WERI-Rb-1 (cell line): ENCODE measurements around the gene SMARCAL1.
"Not testable (repeated sequence)": the region's sequence is repeated elsewhere in the genome, so short reads cannot be mapped to it uniquely, and the experiment has no call there.

Experiments used
- DNase-seq: peaks from one replicate; pipeline ENCODE4 v3.0.0-alpha.2; 2020
- H3K27ac ChIP-seq: fragments of 250-450 bp; sonication (Bioruptor Pico); 2 replicates; pipeline ENCODE4 v1.5.1; 2020; ENCODE audit warnings: mild to moderate bottlenecking, moderate library complexity
- H3K27me3 ChIP-seq: fragments of 250-450 bp; sonication (Bioruptor Pico); 2 replicates; pipeline ENCODE4 v1.5.1; 2021; ENCODE audit warnings: mild to moderate bottlenecking, low read depth, moderate library complexity; ENCODE audit not compliant: insufficient read depth, severe bottlenecking
- H3K36me3 ChIP-seq: fragments of 250-450 bp; sonication (Bioruptor Pico); 2 replicates; pipeline ENCODE4 v1.5.1; 2020; ENCODE audit warnings: mild to moderate bottlenecking, moderate library complexity
- H3K4me3 ChIP-seq: 2 replicates; pipeline ENCODE4 v1.5.1; 2011; ENCODE audit warnings: low read depth, mild to moderate bottlenecking, control low read depth, low read length
- H3K9me3 ChIP-seq: fragments of 250-450 bp; sonication (Bioruptor Pico); 2 replicates; pipeline ENCODE4 v1.5.1; 2021; ENCODE audit warnings: mild to moderate bottlenecking, moderate library complexity; ENCODE audit not compliant: severe bottlenecking
- TF ChIP-seq, protein P1 (sequence below): IDR thresholded peaks from 2 replicates; pipeline ENCODE4 v1.5.1; 2011; ENCODE audit warnings: low read depth, mild to moderate bottlenecking, control low read depth, inconsistent platforms, low read length

The SMARCAL1 gene

DNA sequence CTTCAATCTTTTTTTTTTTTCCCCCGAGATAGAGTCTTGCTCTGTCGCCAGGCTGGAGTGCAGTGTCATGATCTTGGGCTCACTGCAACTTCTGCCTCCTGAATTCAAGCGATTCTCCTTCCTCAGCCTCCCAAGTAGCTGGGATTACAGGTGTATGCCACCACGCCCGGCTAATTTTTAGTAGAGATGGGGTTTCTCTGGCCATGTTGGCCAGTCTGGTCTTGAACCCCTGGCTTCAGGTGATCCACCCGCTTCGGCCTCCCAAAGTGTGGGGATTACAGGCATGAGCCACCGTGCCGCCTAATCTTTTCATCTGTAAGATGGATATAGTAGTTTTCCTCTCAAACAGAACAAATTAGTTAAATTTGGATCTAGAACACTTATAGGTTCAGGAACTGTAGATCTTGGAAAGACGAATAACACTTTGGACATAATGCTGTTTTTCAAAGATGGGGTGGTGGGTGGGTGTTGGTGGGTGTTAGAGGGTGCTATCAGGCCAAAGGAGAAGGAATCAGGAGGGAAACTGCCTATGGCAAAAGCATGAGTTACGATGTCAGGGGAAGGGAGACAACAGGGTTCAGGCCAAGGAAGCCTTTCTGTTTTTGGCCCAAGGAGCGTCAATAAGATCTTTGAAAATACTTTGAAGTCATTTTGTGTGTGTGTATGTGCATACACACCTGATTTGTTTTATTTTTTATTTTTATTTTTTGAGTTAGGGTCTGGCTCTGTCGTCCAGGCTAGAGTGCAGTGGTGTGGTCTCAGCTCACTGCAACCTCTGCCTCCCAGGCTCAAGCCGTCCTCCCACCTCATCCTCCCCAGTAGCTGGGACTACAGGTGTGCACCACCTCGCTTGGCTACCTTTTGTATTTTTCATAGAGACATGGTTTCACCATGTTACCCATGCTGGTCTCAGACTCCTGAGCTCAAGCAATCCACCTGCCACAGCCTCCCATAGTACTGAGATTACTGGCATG, 93.1 kb downstream of the SMARCAL1 start:
- Histone ChIP-seq H3K9me3 (no peaks in the 10 kb centered on the region), H3K36me3 (peaks cover 64% of the 10 kb centered on the region)
- DNase-seq, result no peak

DNA sequence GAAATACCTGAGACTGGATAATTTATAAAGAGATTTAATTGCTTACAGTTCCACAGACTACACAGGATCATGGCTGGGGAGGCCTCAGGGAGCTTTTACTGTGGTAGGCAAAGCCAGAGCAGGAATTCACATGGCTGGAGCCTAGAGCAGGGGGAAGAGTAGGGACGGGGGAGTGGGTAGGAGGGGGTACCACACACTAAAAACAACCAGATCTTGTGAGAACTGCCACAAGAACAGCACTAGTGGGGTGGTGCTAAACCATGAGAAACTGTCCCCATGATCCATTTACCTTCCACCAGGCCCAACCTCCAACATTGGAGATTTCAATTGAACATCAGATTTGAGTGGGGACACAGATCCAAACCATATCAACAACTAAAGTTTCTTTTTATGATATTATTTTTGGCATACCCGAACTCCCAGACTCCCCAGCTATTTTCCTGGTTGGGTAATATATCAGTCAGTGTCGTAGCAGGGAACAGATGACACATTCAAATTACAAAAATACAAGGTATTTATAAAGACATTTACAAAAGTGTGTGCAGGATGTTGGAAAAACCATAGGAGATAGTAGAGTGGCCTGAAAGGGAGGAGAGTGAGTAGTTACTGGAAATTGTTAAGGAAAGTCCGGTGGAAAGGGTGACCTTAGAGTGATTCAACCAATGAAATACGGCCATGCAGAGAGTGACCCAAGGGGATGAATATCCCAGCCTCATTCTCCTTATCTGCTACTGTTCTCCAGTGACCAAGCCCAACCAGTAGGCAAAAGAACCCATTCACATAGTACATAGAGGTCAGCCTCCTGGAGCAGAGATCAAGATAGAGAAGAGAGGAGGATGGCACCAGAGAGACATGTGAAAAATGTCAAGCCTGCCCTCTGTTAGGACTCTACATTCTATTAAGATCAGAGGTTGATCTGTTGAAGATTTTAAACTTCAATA, 95.2 kb downstream of the SMARCAL1 start:
- DNase-seq, result no peak
- no peaks in the 10 kb centered on the region for H3K27me3 ChIP-seq
- H3K4me3 ChIP-seq, result no peak overlapping the region
- H3K9me3 ChIP-seq, result no peaks in the 10 kb centered on the region
- H3K27ac ChIP-seq, result no peak overlapping the region
- TF ChIP-seq, protein P1, sequence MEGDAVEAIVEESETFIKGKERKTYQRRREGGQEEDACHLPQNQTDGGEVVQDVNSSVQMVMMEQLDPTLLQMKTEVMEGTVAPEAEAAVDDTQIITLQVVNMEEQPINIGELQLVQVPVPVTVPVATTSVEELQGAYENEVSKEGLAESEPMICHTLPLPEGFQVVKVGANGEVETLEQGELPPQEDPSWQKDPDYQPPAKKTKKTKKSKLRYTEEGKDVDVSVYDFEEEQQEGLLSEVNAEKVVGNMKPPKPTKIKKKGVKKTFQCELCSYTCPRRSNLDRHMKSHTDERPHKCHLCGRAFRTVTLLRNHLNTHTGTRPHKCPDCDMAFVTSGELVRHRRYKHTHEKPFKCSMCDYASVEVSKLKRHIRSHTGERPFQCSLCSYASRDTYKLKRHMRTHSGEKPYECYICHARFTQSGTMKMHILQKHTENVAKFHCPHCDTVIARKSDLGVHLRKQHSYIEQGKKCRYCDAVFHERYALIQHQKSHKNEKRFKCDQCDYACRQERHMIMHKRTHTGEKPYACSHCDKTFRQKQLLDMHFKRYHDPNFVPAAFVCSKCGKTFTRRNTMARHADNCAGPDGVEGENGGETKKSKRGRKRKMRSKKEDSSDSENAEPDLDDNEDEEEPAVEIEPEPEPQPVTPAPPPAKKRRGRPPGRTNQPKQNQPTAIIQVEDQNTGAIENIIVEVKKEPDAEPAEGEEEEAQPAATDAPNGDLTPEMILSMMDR, result no peak
- peaks cover 43% of the 10 kb centered on the region for H3K36me3 ChIP-seq

More for the DNA sequence above, 93.1 kb downstream of the SMARCAL1 start:
- TF ChIP-seq, protein P1, result no peak
- Histone ChIP-seq H3K27me3 (no peaks in the 10 kb centered on the region), H3K27ac (no peak overlapping the region), H3K4me3 (no peak overlapping the region)

DNA sequence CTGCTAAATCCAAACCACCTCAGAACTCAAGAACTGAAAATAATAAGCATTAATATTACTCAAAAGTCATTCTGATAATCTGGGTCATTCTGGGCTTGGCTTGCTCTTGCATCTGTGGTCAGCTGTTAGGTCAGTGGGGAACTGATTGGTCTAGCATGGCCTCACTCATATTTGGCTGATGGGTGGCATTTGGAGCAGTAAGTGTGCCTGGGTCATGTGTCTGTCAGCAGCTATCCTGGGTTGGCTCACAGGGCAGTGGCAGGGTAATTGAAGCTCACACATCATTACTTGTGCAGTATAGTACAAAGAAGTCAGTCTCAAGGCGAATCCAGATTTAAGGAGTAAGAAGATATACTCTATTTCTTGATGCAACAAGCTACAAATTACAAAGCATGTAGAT, 95.9 kb downstream of the SMARCAL1 start:
- Histone ChIP-seq H3K27me3 (no peaks in the 10 kb centered on the region), H3K4me3 (no peak overlapping the region), H3K36me3 (peaks cover 36% of the 10 kb centered on the region), H3K27ac (no peak overlapping the region), H3K9me3 (no peaks in the 10 kb centered on the region)
- TF ChIP-seq, protein P1, result no peak
- DNase-seq, result no peak

DNA sequence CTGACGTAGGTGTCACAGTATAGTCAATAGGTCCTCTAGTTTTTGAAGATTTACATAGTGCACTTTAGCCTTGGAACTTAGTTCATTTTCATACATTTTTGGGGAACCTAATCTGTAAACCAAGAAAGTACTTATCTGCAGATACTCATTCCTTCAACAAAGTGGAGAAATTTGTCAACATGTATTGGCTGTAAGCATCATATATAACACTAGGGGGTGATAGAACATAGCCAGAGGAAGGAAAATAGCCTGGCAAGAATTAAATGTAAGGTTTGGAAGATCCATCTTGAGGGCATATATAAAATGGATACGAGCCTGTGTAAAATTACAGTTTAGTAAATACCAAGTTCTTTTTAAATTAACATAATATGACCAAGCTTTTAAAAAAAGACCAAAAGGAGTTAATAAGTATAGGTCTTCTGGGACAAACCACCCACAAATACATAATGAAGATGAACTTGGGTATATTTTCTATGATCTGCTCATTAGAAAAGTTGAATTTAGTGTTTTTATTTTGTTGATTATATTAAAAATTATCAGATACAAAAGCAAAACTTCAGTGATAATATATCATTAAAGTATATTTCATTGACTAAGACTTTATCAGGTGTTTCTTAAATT, 104.6 kb downstream of the SMARCAL1 start:
- no peak for DNase-seq
- TF ChIP-seq, protein P1, result no peak

DNA sequence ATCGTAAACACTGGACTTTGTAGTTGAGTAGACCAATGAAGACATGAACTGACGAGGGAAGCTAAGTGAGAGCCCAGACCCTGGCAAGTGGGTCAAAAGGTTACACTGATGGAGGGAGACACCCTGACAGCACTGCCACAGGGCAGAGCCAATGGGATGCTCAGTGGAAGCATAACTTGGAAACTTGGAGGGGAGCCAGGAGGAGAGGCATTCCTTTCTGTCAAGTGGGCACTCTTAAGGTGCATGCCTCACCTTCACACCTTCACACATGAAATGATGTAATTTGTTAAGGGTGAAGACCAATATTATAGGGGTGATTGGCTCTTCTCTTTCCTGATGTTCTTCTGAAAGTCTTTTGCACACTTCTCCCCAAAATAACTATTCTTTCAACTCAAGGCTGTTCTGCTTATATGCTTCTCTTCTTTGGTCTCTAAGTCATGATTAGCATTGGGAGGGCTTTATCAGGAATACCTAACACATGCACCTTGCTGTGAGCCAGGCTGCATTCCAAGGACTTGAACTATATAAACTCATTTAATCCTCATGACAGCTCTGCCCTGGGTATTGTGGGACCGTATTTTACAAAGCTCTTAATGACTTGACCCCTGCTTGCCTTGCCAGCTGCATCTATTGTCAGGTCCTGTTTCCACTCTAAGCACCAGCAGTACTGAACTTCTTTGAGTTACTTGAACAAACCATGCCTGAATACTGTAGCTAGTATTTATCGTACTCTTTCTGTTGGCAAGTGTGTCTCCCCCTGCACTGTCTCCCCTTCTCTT, 105.4 kb downstream of the SMARCAL1 start:
- TF ChIP-seq, protein P1, result no peak
- H3K36me3 ChIP-seq, result no peaks in the 10 kb centered on the region; the same call in 1 of the 2 replicates
- no peaks in the 10 kb centered on the region for H3K27me3 ChIP-seq
- no peak overlapping the region for H3K27ac ChIP-seq
- DNase-seq, result peak; percentile 34
- H3K9me3 ChIP-seq, result no peaks in the 10 kb centered on the region
- H3K4me3 ChIP-seq, result no peak overlapping the region

More for the DNA sequence above, 104.6 kb downstream of the SMARCAL1 start:
- H3K36me3 ChIP-seq, result no peaks in the 10 kb centered on the region; the same call in 1 of the 2 replicates
- no peaks in the 10 kb centered on the region for H3K27me3 ChIP-seq
- H3K4me3 ChIP-seq, result no peak overlapping the region
- H3K27ac ChIP-seq, result no peak overlapping the region
- no peaks in the 10 kb centered on the region for H3K9me3 ChIP-seq

DNA sequence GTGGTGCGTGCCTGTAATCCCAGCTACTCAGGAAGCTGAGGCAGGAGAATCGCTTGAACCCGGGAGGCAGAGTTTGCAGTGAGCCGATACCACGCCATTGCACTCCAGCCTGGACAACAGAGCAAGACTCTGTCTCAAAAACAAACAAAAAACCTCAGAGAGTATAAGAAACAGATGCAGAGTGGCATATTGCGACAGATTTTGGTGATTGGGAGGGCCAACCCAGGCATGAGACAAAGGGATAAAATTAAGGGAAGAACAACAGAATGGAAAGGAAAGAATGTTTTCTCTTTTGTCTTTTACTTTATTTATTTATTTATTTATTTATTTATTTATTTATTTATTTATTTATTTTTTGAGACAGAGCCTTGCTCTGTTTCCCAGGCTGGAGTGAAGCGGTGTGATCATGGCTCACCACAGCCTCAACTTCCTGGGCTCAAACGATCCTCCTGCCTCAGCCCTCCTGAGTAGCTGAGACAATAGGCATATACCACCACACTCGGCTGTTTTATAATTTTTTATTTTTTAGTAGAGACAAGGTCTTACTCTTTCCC, 106.4 kb downstream of the SMARCAL1 start:
- H3K27ac ChIP-seq, result not testable (repeated sequence)

More for the DNA sequence above, 106.4 kb downstream of the SMARCAL1 start:
- not testable (repeated sequence) for H3K36me3 ChIP-seq, H3K4me3 ChIP-seq, H3K27me3 ChIP-seq, H3K9me3 ChIP-seq, DNase-seq
